NCI-H128 (cell line): ENCODE data around the gene CD3E.

Experiments used
- DNase-seq: peaks from one replicate; lab custom pipeline; 2025; ENCODE audit not compliant: unreplicated experiment; lab: John Stamatoyannopoulos, UW

CD3E gene

GRCh38 chr11:118304568-118305248 lies at the start of gene CD3E:
Gene CD3E (plus strand): TSS chr11:118304730. CDS start chr11:118304953, 223 bp downstream.
- no peak for DNase-seq

GRCh38 chr11:118258410-118258809 lies 46.1 kb upstream of the CD3E start:
- DNase-seq, result no peak

- DNase-seq, result no peak
These were observed 45.4 kb upstream of the CD3E start for GRCh38 chr11:118259138-118259537.

GRCh38 chr11:118260353-118260752 lies 44.2 kb upstream of the CD3E start:
- DNase-seq, result no peak

- no peak for DNase-seq
These were observed 41.4 kb upstream of the CD3E start for GRCh38 chr11:118263112-118263511.

GRCh38 chr11:118263695-118264568 lies 40.6 kb upstream of the CD3E start, which contains the start of gene MPZL2:
Gene MPZL2 (minus strand): TSS chr11:118264297. CDS start chr11:118264153, 144 bp downstream.
- no peak for DNase-seq

- no peak for DNase-seq
These were observed 39.7 kb upstream of the CD3E start for GRCh38 chr11:118264569-118265465.

GRCh38 chr11:118265954-118266353 lies 38.6 kb upstream of the CD3E start:
- no peak for DNase-seq

- no peak for DNase-seq
These were observed 37.0 kb upstream of the CD3E start for GRCh38 chr11:118267486-118267885.

GRCh38 chr11:118272001-118272400 lies 32.5 kb upstream of the CD3E start:
- no peak for DNase-seq

GRCh38 chr11:118274186-118274585 lies 30.3 kb upstream of the CD3E start:
- DNase-seq, result no peak

- no peak for DNase-seq
These were observed 29.4 kb upstream of the CD3E start for GRCh38 chr11:118275176-118275575.

- no peak for DNase-seq
These were observed 28.1 kb upstream of the CD3E start for GRCh38 chr11:118276422-118276821.

GRCh38 chr11:118277312-118277711 lies 27.2 kb upstream of the CD3E start:
- no peak for DNase-seq

GRCh38 chr11:118281284-118281683 lies 23.2 kb upstream of the CD3E start:
- no peak for DNase-seq

GRCh38 chr11:118282606-118283005 lies 21.9 kb upstream of the CD3E start:
- no peak for DNase-seq

- DNase-seq, result no peak
These were observed 21.4 kb upstream of the CD3E start for GRCh38 chr11:118283037-118283636.

GRCh38 chr11:118283756-118284350 lies 20.7 kb upstream of the CD3E start:
- DNase-seq, result no peak

GRCh38 chr11:118286545-118286944 lies 18.0 kb upstream of the CD3E start:
- no peak for DNase-seq

GRCh38 chr11:118287006-118287405 lies 17.5 kb upstream of the CD3E start:
- DNase-seq, result no peak
